Sigmoid colon (tissue), 7 donors: ENCODE measurements around the gene CDC6. TPM values are rescaled to one million over a fixed set of nuclear protein-coding genes. Genes with fewer than 3 reads are reported as not detected.
A peak's percentile ranks its signal among the peaks of the same experiment; 100 is the strongest.

Source experiments
- DNase-seq: peaks from one replicate; pipeline ENCODE4 v3.0.0-alpha.2; 2019
- H3K27ac ChIP-seq, 4 donors: fragments of 200-600 bp; sonication (generic); one replicate each; pipeline ENCODE4 v1.5.1; 2016 to 2019; ENCODE audit warnings: mild to moderate bottlenecking in 1 of 4
- H3K27me3 ChIP-seq, 3 donors: fragments of 200-600 bp; sonication (generic); one replicate each; pipeline ENCODE4 v1.5.1; 2019; ENCODE audit warnings: mild to moderate bottlenecking in 1 of 3
- H3K36me3 ChIP-seq, 4 donors: fragments of 200-600 bp; sonication (generic); one replicate each; pipeline ENCODE4 v1.5.1; 2016 to 2019
- H3K4me1 ChIP-seq, 4 donors: fragments of 200-600 bp; sonication (generic); one replicate each; pipeline ENCODE4 v1.5.1; 2017 to 2019
- H3K4me3 ChIP-seq, 4 donors: fragments of 200-600 bp; sonication (generic); one replicate each; pipeline ENCODE4 v1.5.1; 2017 to 2019; ENCODE audit warnings: mild to moderate bottlenecking in 2 of 4, moderate library complexity in 1 of 4
- H3K9me3 ChIP-seq, 4 donors: fragments of 200-600 bp in 3 of 4; sonication (generic) in 3 of 4; one replicate each; pipeline versions ENCODE4 v1.5.1 to v1.6.1; 2013 to 2019
- EP300 ChIP-seq, 4 donors: sonication (generic); formaldehyde crosslinking; IDR thresholded peaks; one replicate each; pipeline ENCODE4 v1.6.1; 2017; ENCODE audit warnings: antibody characterized with exemption in 4 of 4
- POLR2A ChIP-seq, 2 donors: fragments of 450-650 bp; IDR thresholded peaks; one replicate each; pipeline ENCODE4 v1.6.1; 2016; ENCODE audit warnings: antibody characterized with exemption in 2 of 2, mild to moderate bottlenecking in 2 of 2, moderate library complexity in 2 of 2
- POLR2AphosphoS5 ChIP-seq, 4 donors: sonication (generic); formaldehyde crosslinking; IDR thresholded peaks; one replicate each; pipeline ENCODE4 v1.6.1; 2017; ENCODE audit warnings: antibody characterized with exemption in 4 of 4
- WGBS, 2 donors: extraction: QIAGEN DNeasy Blood & Tissue Kit; methylation state at CpG; one replicate each; pipeline ENCODE4 v1.1.7; 2013; 5-methylcytosine and 5-hydroxymethylcytosine counted together
- intact Hi-C: fragments of 100-400 bp; cut with DNase I; formaldehyde crosslinking; loops from one replicate; pipeline ENCODE4 v1.15.1; 2023
- polyA plus RNA-seq, 3 donors: library from polyadenylated mRNA; stranded (reverse); fragments of 200-250 nt; gene quantifications; one replicate each; pipeline ENCODE4 v1.2.3, GENCODE V29; 2013
- total RNA-seq, 4 donors: library from RNA; depleted of rRNA; stranded (reverse); fragments of >200 nt; gene quantifications; one replicate each; pipeline ENCODE4 v1.1.0, GENCODE V29; 2016
- TF ChIP-seq, protein P1 (sequence below), 4 experiments: fragments of 450-650 bp in 3 of 4; fragments of 200-600 bp in 1 of 4; IDR thresholded peaks; one replicate each; pipeline ENCODE4 v1.5.1; 2016 to 2019; ENCODE audit warnings: antibody characterized with exemption in 4 of 4, mild to moderate bottlenecking in 3 of 4, moderate library complexity in 2 of 4
- donor health status: healthy with polysubstance abuse.
- donor health status: Bipolar disorder and iron deficiency.
- donor health status: healthy.

Gene CDC6
- total and polyA plus RNA-seq, 7 donors: 0.33 to 10.9 (median 1.9) TPM; not detected in 1

- H3K27me3 ChIP-seq: no peaks in the 10 kb centered on the region
- H3K27ac ChIP-seq: peak overlapping the region; percentile 93 to 98 (median 96)
- H3K9me3 ChIP-seq: no peaks in the 10 kb centered on the region
- 21 to 55% methylated on average over 19 of the region's 19 CpGs for WGBS, 2 donors
- intact Hi-C loops: no loop called here
- peaks cover 0 to 95% (median 94%) of the 10 kb centered on the region in 4 donors for H3K4me1 ChIP-seq
- H3K36me3 ChIP-seq: no peaks in the 10 kb centered on the region
- TF ChIP-seq POLR2AphosphoS5 (IDR thresholded peaks at IDR 0.05): peak in 3 of 4 donors; percentile 7 to 44 (median 30)
- TF ChIP-seq EP300 (IDR thresholded peaks at IDR 0.05): peak in 1 of 4 donors; percentile 66
- TF ChIP-seq POLR2A (IDR thresholded peaks at IDR 0.05): no peak
- TF ChIP-seq, protein P1, sequence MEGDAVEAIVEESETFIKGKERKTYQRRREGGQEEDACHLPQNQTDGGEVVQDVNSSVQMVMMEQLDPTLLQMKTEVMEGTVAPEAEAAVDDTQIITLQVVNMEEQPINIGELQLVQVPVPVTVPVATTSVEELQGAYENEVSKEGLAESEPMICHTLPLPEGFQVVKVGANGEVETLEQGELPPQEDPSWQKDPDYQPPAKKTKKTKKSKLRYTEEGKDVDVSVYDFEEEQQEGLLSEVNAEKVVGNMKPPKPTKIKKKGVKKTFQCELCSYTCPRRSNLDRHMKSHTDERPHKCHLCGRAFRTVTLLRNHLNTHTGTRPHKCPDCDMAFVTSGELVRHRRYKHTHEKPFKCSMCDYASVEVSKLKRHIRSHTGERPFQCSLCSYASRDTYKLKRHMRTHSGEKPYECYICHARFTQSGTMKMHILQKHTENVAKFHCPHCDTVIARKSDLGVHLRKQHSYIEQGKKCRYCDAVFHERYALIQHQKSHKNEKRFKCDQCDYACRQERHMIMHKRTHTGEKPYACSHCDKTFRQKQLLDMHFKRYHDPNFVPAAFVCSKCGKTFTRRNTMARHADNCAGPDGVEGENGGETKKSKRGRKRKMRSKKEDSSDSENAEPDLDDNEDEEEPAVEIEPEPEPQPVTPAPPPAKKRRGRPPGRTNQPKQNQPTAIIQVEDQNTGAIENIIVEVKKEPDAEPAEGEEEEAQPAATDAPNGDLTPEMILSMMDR (IDR thresholded peaks at IDR 0.05): no peak
- peak overlapping the region; percentile 12 to 87 (median 25) for H3K4me3 ChIP-seq
- peak; percentile 87 for DNase-seq
These were observed 35.0 kb downstream of the CDC6 start for GRCh38 chr17:40322358-40323315.

DNA sequence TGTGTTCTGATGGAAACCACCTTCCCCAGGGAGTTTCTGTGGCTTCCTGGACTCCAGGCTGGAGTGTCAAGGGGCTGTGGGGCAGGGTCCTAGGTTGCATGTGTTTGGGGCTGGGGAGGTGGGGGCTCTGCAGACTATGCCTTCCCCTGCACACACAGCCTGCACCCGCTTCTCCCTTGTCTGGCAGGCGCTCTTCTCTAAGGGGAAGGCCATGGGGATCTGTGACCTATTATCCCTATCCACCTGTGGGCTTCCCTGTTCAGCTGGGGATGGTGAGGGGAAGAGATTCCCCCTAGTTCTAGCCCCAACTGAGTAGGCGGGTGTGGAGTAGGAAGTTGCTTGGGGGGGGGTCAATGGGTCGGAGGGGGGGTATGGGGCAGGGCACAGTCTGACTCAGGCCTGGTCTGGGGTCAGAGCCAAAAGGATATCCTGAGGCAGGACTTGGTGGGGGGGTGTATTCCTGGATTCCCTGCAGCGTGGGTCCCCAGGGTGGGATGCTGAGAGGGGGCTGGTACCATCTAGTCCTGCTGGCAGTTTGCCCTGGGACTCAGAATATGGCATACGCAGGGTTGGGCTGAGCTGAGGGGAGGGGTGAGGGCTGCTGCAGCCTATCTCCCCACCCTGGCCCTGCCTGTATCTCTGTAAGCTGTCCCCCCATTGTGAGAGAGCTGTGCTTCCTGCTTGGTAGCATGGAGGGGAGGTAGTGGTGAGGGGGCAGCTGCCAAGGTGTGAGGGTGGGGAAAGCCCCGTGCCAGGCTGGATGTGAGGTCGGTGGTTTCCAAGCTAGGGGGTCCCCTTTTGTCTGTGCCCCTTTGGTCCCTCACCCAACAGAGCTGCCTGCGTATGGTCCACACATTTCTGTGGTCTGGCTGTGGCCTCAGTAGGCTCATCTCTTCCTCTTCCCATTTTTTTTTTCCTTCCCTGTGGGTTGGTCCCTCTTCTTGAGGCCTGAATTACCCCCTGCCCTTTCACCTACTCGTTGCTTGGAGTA, 36.0 kb downstream of the CDC6 start:
- H3K4me3 ChIP-seq: no peak overlapping the region
- no peak for TF ChIP-seq EP300 (IDR thresholded peaks at IDR 0.05)
- TF ChIP-seq POLR2A (IDR thresholded peaks at IDR 0.05): no peak
- TF ChIP-seq, protein P1 (IDR thresholded peaks at IDR 0.05): no peak
- TF ChIP-seq POLR2AphosphoS5 (IDR thresholded peaks at IDR 0.05): peak in 2 of 4 donors; percentile 5 to 37
- H3K9me3 ChIP-seq: no peaks in the 10 kb centered on the region
- WGBS, 2 donors: 30 to 47% methylated on average over 10 of the region's 10 CpGs
- peak overlapping the region; percentile 93 to 98 (median 96) for H3K27ac ChIP-seq
- H3K4me1 ChIP-seq: peaks cover 0 to 100% (median 100%) of the 10 kb centered on the region in 4 donors
- no peaks in the 10 kb centered on the region for H3K27me3 ChIP-seq
- no peaks in the 10 kb centered on the region for H3K36me3 ChIP-seq
- DNase-seq: peak; percentile 83
- intact Hi-C loops: no loop called here

GRCh38 chr17:40325156-40326013, 37.7 kb downstream of the CDC6 start:
- intact Hi-C loops: no loop called here
- TF ChIP-seq, protein P1 (IDR thresholded peaks at IDR 0.05): no peak
- TF ChIP-seq EP300 (IDR thresholded peaks at IDR 0.05) (no peak), POLR2AphosphoS5 (IDR thresholded peaks at IDR 0.05) (no peak), POLR2A (IDR thresholded peaks at IDR 0.05) (no peak)
- DNase-seq: no peak
- H3K27ac ChIP-seq: peak overlapping the region; percentile 93 to 98 (median 96)
- 65 to 82% methylated on average over 13 of the region's 13 CpGs for WGBS, 2 donors
- no peaks in the 10 kb centered on the region for H3K27me3 ChIP-seq
- no peaks in the 10 kb centered on the region for H3K9me3 ChIP-seq
- peaks cover 0 to 100% (median 100%) of the 10 kb centered on the region in 4 donors for H3K4me1 ChIP-seq
- H3K36me3 ChIP-seq: no peaks in the 10 kb centered on the region
- no peak overlapping the region for H3K4me3 ChIP-seq
